LNCaP clone FGC (cell line): Measurements from ENCODE around the gene PAQR7.
A peak's percentile ranks its signal among the peaks of the same experiment; 100 is the strongest.

Experiments
- DNase-seq: peaks from one replicate; pipeline ENCODE4 v3.0.0-alpha.2; 2011; ENCODE audit warnings: low read depth
- H3K4me3 ChIP-seq: 2 replicates; pipeline ENCODE4 v1.5.1; 2011; ENCODE audit warnings: mild to moderate bottlenecking, low read depth, low read length, control low read depth
- CTCF ChIP-seq: IDR thresholded peaks from 2 replicates; pipeline ENCODE4 v1.5.1; 2012; ENCODE audit warnings: mild to moderate bottlenecking; ENCODE audit not compliant: control insufficient read depth, insufficient read depth; ENCODE audit errors: extremely low read depth

Gene PAQR7

DNA sequence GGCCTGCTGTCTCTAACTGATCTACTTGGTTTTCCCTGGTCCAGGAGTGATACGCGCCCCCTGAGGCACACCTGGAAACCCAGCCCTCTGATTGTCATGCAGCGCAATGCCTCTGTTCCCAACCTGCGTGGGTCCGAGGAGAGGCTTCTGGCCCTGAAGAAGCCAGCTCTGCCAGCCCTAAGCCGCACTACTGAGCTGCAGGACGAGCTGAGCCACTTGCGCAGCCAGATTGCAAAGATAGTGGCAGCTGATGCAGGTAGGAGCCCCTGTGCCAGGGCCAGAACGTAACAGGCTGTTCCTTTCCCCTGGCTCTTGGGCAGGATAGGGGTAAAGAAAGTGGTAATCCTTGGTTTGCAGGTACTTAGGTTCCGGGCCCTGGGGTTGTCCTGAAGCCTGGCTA, 48.9 kb downstream of the PAQR7 start:
- no peak for TF ChIP-seq CTCF
- DNase-seq: no peak

DNA sequence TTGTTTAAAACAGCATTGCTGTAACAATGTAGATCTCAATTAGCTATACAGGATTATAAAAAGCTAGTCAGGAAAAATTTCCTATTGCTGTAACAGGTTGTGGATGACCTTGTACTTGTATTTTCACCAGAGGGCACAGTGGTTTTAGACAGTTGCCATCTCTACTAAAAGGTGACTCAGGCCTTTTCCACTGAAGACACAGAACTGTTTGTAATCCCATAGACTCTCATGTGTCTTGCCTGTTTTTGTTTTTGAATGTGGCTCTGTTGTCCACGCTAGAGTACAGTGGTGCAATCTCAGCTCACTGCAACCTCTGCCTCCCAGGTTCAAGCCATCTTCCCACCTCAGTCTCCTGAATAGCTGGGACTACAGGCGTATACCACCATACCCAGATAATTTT, 49.9 kb downstream of the PAQR7 start:
- no peak overlapping the region for H3K4me3 ChIP-seq
- no peak for DNase-seq
- TF ChIP-seq CTCF: no peak

More for the DNA sequence above, 48.9 kb downstream of the PAQR7 start:
- no peak overlapping the region for H3K4me3 ChIP-seq

- no peak for TF ChIP-seq CTCF
- peak overlapping the region; percentile 71 for H3K4me3 ChIP-seq
- no peak for DNase-seq
Observed at GRCh38 chr1:25821630-25822091, 53.8 kb downstream of the PAQR7 start.

- DNase-seq: no peak
Observed at GRCh38 chr1:25821112-25821476, 54.4 kb downstream of the PAQR7 start.

GRCh38 chr1:25820247-25821111, 55.0 kb downstream of the PAQR7 start:
- TF ChIP-seq CTCF: no peak
- DNase-seq: no peak
- peak overlapping the region; percentile 71 for H3K4me3 ChIP-seq

More at GRCh38 chr1:25821112-25821476, 54.4 kb downstream of the PAQR7 start:
- TF ChIP-seq CTCF: no peak
- peak overlapping the region; percentile 71 for H3K4me3 ChIP-seq

DNA sequence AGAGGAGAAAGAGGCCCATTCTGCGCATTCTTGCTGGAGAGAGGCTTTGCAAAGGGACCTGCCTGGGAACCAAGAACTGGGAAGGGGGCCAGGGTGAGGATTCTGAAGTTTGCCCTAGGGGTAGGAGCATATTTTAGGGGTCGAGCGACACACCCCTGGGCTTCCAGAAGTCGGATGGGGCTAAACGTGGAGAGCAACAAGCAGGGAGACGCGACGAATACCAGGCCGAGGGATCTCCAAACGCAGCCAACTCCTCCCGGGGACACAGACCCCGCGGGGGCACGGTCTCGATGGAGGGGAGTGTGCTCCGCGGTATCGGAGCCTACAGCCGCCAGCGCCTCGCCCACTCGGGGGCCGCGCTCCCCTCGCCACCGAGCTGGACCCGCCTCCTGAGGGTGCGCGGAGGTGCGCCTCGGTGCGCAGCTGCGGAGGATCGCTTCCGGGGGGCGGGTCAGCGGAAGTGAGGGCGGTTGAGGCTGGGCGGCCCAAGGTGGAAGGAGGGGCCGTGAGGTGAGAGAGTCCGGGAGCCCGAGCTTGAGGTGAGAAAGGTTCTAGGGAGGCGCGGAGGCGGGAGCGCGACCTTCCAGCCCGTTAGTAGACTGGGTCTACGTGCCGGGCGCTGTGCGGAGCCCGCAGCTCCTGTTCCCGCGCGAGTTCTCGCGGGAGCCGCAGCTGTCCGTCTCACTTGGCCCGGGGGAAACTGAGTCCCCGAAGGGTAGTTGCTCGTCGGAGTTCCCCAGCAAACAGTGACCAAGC, 55.8 kb downstream of the PAQR7 start, which contains the start of gene MTFR1L:
Gene MTFR1L, plus strand, starts transcription at position 464 of the 756 bp plus-strand sequence. CDS start 3,151 bp downstream, outside the sequence.
- H3K4me3 ChIP-seq: peak within 1 kb of the TSS; percentile 71
- no peak for TF ChIP-seq CTCF
- peak; percentile 46 for DNase-seq
